Mesodermal cell (in vitro differentiated cells): Measurements from ENCODE around the gene GATD1.

ENCODE experiments used
- H3K27ac ChIP-seq: 2 replicates; pipeline ENCODE4 v1.7.0; 2013; ENCODE audit warnings: mild to moderate bottlenecking, low read depth, low read length, moderate library complexity; ENCODE audit not compliant: severe bottlenecking
- H3K36me3 ChIP-seq: 2 replicates; pipeline ENCODE4 v1.7.1; 2013; ENCODE audit warnings: mild to moderate bottlenecking, low read length, moderate library complexity; ENCODE audit not compliant: control insufficient read depth, insufficient read depth
- H3K4me1 ChIP-seq: one replicate; pipeline ENCODE4 v1.7.1; 2013; ENCODE audit warnings: mild to moderate bottlenecking, low read length; ENCODE audit not compliant: insufficient read depth, control insufficient read depth, poor library complexity, severe bottlenecking
- H3K4me3 ChIP-seq: 2 replicates; pipeline ENCODE4 v1.7.0; 2013; ENCODE audit warnings: low read length, control low read depth, mild to moderate bottlenecking; ENCODE audit not compliant: insufficient read depth, poor library complexity, severe bottlenecking; ENCODE audit errors: extremely low read depth
- H3K9me3 ChIP-seq: 2 replicates; pipeline ENCODE4 v1.7.1; 2013; ENCODE audit warnings: mild to moderate bottlenecking, low read length, moderate library complexity; ENCODE audit not compliant: control insufficient read depth
- WGBS, 2 experiments: methylation state at CpG; one replicate each; pipeline ENCODE4 v1.1.5; 2013; ENCODE audit warnings: missing lambda C conversion rate in 2 of 2; ENCODE audit not compliant: insufficient coverage in 2 of 2; 5-methylcytosine and 5-hydroxymethylcytosine counted together

The GATD1 gene

DNA sequence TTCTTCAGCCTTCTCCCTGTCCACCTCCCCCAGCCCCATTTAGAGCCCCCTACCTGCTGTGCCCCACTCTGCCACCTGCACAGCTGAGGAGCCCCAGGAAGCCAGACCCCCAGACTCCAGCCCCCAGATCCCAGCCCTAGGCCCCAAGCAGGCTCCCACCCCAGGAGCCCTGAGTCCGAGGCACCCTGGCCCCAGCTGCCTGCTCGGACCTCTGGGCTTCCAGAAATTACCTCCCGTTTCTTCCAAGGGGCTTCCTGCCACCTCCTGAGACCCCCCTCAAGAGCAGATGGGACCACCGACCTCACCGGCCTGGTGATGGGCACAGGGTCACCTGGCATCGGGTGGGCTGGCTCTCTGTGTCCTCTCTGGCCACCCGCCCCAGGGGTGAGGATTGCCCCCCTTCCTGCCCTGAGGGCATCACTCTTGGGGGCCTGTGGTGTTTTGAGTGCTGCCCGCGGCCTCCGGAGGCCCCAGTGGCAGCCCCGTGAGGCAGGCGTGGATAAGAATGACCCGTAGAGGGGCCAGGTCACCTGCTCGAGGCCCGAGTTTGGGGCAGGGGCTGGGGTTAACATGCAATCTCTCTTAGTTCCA lies 48.3 kb downstream of the GATD1 start:
- Histone ChIP-seq H3K27ac (no peak overlapping the region), H3K36me3 (no peaks in the 10 kb centered on the region)
- WGBS, 2 experiments = 94% methylated on average over 8 to 15 of the region's 15 CpGs

DNA sequence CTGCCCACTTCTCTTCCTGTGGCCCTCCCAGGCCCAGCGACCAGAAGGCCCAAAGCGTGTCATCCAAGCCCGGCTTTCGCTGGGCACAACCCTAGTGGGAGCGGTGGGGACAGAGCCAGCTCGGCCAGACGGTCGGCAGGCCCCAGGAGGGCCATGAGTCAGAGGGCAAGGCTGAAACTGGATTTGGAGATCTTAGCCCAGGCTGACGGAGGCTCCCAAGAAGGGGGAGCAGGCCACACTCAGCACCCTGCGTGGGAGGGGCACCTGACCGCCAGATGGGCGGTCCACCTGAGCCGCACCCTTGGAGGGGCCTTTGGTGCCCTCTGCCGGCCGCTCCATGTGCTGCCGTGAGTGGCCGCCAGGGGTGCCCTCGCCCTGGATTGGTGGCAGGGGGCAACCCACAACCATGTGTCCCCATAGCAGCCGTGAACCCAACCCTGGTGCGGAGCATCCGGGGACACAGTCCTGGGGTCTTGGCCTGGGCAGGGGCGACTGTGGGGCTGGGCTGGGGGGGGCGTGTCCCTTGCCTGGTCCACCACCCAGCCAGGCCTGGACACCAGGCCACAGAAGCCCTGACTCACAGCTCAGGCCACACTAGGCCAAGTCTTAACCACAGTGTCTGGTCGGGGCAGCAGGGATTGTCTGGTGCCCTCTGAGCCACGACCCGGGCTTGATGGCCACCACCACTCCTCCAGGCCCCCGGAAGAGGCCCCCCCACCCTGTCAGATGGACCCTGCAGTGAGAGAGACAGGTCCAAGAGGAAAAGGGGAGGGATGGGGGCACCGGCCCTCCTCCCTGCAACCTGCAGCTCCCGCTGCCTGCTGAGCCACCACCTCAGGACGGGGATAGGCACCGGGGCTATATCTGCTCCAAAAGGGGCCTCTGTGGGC lies 49.2 kb downstream of the GATD1 start:
- Histone ChIP-seq H3K27ac (no peak overlapping the region), H3K4me1 (no peaks in the 10 kb centered on the region), H3K9me3 (no peaks in the 10 kb centered on the region), H3K36me3 (no peaks in the 10 kb centered on the region), H3K4me3 (no peak overlapping the region)
- 35 to 40% methylated on average over 27 to 28 of the region's 31 CpGs for WGBS, 2 experiments

More for the DNA sequence above, 48.3 kb downstream of the GATD1 start:
- no peaks in the 10 kb centered on the region for H3K9me3 ChIP-seq
- no peaks in the 10 kb centered on the region for H3K4me1 ChIP-seq
- no peak overlapping the region for H3K4me3 ChIP-seq

GRCh38 chr11:727281-727701 lies 50.0 kb downstream of the GATD1 start:
- Histone ChIP-seq H3K4me3 (no peak overlapping the region), H3K4me1 (no peaks in the 10 kb centered on the region), H3K9me3 (no peaks in the 10 kb centered on the region), H3K27ac (no peak overlapping the region), H3K36me3 (no peaks in the 10 kb centered on the region)
- 92 to 94% methylated on average over 11 to 12 of the region's 12 CpGs for WGBS, 2 experiments

DNA sequence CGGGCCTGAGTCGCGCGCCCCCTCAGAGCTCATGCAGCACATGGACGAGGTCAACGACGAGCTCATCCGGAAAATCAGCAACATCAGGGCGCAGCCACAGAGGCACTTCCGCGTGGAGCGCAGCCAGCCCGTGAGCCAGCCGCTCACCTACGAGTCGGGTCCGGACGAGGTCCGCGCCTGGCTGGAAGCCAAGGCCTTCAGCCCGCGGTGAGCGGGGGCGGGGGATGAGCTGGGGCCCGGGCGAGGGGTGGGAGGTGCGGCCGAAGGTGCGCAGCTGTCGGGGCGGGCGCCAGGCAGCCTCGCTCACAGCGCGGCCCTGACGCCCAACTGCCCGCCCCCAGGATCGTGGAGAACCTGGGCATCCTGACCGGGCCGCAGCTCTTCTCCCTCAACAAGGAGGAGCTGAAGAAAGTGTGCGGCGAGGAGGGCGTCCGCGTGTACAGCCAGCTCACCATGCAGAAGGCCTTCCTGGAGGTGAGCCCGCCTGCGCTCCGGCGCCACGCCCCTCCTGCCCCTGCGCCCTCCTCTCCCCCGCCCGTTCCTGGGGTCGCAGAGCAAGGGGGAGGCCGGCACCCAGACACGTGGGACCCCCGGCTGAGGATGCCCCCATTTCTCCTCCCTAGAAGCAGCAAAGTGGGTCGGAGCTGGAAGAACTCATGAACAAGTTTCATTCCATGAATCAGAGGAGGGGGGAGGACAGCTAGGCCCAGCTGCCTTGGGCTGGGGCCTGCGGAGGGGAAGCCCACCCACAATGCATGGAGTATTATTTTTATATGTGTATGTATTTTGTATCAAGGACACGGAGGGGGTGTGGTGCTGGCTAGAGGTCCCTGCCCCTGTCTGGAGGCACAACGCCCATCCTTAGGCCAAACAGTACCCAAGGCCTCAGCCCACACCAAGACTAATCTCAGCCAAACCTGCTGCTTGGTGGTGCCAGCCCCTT lies 50.7 kb downstream of the GATD1 start:
- H3K4me3 ChIP-seq = no peak overlapping the region
- H3K36me3 ChIP-seq = no peaks in the 10 kb centered on the region
- no peaks in the 10 kb centered on the region for H3K4me1 ChIP-seq
- 42 to 45% methylated on average over 36 to 54 of the region's 61 CpGs for WGBS, 2 experiments
- no peaks in the 10 kb centered on the region for H3K9me3 ChIP-seq
- H3K27ac ChIP-seq = no peak overlapping the region

- Histone ChIP-seq H3K27ac (no peak overlapping the region), H3K9me3 (no peaks in the 10 kb centered on the region), H3K4me3 (no peak overlapping the region), H3K36me3 (no peaks in the 10 kb centered on the region), H3K4me1 (no peaks in the 10 kb centered on the region)
- WGBS, 2 experiments = 30 to 35% methylated on average over 19 to 22 of the region's 53 CpGs
These were observed 51.6 kb downstream of the GATD1 start for GRCh38 chr11:725624-726202.

- 85 to 87% methylated on average over 10 to 13 of the region's 18 CpGs for WGBS, 2 experiments
- no peak overlapping the region for H3K27ac ChIP-seq
- no peak overlapping the region for H3K4me3 ChIP-seq
These were observed 52.4 kb downstream of the GATD1 start for GRCh38 chr11:724778-725386.

DNA sequence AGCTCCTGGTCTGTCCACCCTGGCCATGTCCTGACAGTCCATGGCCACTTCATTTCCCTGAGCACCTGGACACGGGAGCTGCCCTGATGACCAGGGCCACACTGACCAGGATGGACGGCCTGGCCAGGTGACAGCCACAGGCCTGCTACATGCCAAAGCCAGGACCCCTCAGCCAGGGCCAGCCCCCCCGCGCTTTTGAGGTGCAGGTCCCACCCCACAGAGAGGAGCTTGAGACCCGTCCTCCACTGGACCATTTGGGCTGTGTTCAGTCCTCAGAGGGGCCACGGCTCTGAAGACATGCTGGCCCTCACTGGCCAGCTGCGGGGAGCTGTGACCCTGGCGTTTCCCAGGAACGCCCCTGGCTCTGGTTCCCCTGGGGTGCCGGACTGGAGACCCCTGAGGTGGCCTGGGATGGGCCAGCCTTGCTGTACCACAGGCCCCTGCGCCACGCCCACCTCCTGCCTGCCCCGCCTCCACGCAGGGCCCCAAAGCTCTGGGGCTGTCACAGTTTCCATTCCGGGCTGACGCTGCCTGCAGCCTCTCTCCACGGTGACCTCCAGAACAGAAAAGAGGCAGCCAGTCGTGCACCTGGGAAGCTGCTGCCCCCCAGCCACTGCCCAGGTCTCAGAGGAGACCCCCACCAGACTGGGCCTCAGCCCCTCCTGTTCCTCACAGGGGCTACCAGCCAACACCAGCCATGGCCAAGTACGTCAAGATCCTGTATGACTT lies 53.1 kb downstream of the GATD1 start:
- Histone ChIP-seq H3K4me3 (no peak overlapping the region), H3K4me1 (no peaks in the 10 kb centered on the region), H3K36me3 (peaks cover 4% of the 10 kb centered on the region), H3K27ac (no peak overlapping the region), H3K9me3 (no peaks in the 10 kb centered on the region)
- 80 to 84% methylated on average over 16 to 18 of the region's 19 CpGs for WGBS, 2 experiments

More at GRCh38 chr11:724778-725386, 52.4 kb downstream of the GATD1 start:
- Histone ChIP-seq H3K36me3 (peaks cover 2% of the 10 kb centered on the region), H3K4me1 (no peaks in the 10 kb centered on the region), H3K9me3 (no peaks in the 10 kb centered on the region)

- WGBS, 2 experiments = 78 to 91% methylated on average over 5 of the region's 8 CpGs
- Histone ChIP-seq H3K9me3 (no peaks in the 10 kb centered on the region), H3K4me3 (no peak overlapping the region), H3K36me3 (peaks cover 4% of the 10 kb centered on the region), H3K4me1 (no peaks in the 10 kb centered on the region), H3K27ac (no peak overlapping the region)
These were observed 54.0 kb downstream of the GATD1 start for GRCh38 chr11:723120-723883.

GRCh38 chr11:722346-722811 lies 54.9 kb downstream of the GATD1 start:
- Histone ChIP-seq H3K4me3 (no peak overlapping the region), H3K36me3 (peaks cover 4% of the 10 kb centered on the region), H3K27ac (no peak overlapping the region), H3K4me1 (no peaks in the 10 kb centered on the region), H3K9me3 (no peaks in the 10 kb centered on the region)
- 92 to 93% methylated on average over 14 of the region's 20 CpGs for WGBS, 2 experiments
